GM18499 (cell line): Measurements from ENCODE around the gene ADCY5.

Experiments
- ATAC-seq: cut with Tn5 transposase; IDR thresholded peaks from one replicate; pipeline ENCODE4 v1.9.1; 2021; ENCODE audit warnings: moderate number of reproducible peaks; ENCODE audit not compliant: insufficient read depth, unreplicated experiment

ADCY5 gene

GRCh38 chr3:123411340-123412040 lies 37.4 kb downstream of the ADCY5 start:
- ATAC-seq, result no peak

GRCh38 chr3:123410149-123410515 lies 38.8 kb downstream of the ADCY5 start:
- no peak for ATAC-seq

GRCh38 chr3:123409443-123410148 lies 39.3 kb downstream of the ADCY5 start:
- no peak for ATAC-seq

- ATAC-seq, result no peak
These were observed 42.3 kb downstream of the ADCY5 start for GRCh38 chr3:123406598-123406997.

GRCh38 chr3:123405936-123406510 lies 42.9 kb downstream of the ADCY5 start:
- no peak for ATAC-seq

GRCh38 chr3:123405021-123405420 lies 43.9 kb downstream of the ADCY5 start:
- ATAC-seq, result no peak

GRCh38 chr3:123404391-123404790 lies 44.5 kb downstream of the ADCY5 start:
- ATAC-seq, result no peak

- ATAC-seq, result no peak
These were observed 46.9 kb downstream of the ADCY5 start for GRCh38 chr3:123401836-123402530.

- ATAC-seq, result no peak
These were observed 48.7 kb downstream of the ADCY5 start for GRCh38 chr3:123400169-123400568.

- no peak for ATAC-seq
These were observed 49.2 kb downstream of the ADCY5 start for GRCh38 chr3:123399653-123400052.

- no peak for ATAC-seq
These were observed 50.7 kb downstream of the ADCY5 start for GRCh38 chr3:123397921-123398785.

GRCh38 chr3:123397050-123397590 lies 51.8 kb downstream of the ADCY5 start:
- no peak for ATAC-seq

- ATAC-seq, result no peak
These were observed 52.5 kb downstream of the ADCY5 start for GRCh38 chr3:123396171-123397049.

GRCh38 chr3:123395235-123395634 lies 53.7 kb downstream of the ADCY5 start:
- no peak for ATAC-seq

GRCh38 chr3:123394391-123395020 lies 54.4 kb downstream of the ADCY5 start:
- no peak for ATAC-seq

GRCh38 chr3:123392871-123393620 lies 55.8 kb downstream of the ADCY5 start:
- ATAC-seq, result no peak

- no peak for ATAC-seq
These were observed 56.5 kb downstream of the ADCY5 start for GRCh38 chr3:123392368-123392767.
